Activated T-cell treated with anti-CD3 and anti-CD28 coated beads, Interleukin-2, amount 50 U/mL, for 48 hours (primary cell): ENCODE measurements around the gene MMP2.

Source experiments
- DNase-seq, 2 experiments: peaks; one replicate each; pipeline ENCODE4 v3.0.0-alpha.2; 2020

Gene MMP2

GRCh38 chr16:55521792-55522191 is 42.8 kb downstream of the MMP2 start:
- no peak for DNase-seq

DNA sequence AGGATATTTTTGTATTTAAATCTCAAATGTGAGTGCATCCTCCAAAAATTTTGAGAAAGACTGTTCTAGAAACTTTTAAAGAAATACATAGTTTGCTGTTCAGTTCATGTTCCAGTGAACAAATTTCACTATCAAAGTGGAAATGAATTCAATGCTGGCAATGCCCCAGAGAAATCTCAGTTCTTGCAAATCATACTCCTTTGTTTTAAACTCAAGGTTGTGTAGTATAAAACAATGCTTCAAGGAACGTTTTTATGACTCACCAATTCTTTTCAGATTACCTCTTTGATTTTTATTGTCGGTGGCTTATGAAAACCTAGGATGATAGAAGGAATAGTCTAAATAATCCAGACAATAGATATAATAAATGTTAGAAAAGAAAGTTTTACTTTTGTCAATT is 47.4 kb downstream of the MMP2 start:
- no peak for DNase-seq

GRCh38 chr16:55527885-55528284 is 48.9 kb downstream of the MMP2 start:
- no peak for DNase-seq

- DNase-seq: no peak
Measured at GRCh38 chr16:55529018-55529417, 50.0 kb downstream of the MMP2 start.

DNA sequence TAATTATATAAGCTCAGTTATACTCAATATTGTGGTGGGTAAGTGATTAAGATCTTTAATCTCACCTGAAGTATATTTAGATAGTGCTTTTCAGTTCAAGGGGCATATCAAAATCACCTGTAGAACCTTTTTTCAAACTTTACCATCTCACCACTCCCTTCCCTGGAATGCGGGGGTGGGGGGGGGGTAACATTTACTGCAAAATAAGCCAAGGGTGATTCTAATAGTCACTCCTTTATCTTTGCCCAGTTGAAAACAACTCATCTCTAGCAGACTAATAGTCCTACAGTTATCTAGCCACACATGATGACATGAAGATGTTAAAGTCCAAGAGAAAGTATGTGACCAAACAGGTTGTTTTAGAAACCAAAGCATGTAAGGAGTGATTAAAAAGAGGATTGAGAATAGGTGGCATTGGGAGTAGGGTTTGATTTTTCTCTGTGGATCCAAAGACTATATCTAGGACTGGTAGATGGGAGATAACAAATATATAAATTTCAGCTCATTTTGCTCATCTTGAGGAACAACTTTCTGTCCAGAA is 51.4 kb downstream of the MMP2 start:
- DNase-seq: no peak

GRCh38 chr16:55532227-55532626 is 53.2 kb downstream of the MMP2 start:
- DNase-seq: no peak

DNA sequence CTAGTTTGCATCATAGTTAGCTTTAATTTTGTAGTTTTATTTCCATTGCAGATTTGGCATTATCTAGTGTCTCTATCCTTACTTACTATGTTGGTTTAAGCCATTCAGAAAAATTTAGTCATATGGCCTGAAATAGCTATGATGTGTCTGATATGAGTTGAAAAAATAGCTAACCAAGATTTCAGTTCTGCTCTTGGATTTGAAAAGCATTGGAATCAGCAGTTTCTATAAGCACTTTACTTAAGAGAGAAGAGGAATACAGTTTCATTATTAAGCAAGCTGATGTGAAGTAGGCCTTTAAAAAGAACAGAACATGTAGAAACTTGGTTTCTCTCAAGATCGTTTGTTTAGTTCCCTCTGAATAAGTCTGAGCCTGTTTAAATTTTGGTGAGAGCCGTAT is 55.8 kb downstream of the MMP2 start:
- no peak for DNase-seq

DNA sequence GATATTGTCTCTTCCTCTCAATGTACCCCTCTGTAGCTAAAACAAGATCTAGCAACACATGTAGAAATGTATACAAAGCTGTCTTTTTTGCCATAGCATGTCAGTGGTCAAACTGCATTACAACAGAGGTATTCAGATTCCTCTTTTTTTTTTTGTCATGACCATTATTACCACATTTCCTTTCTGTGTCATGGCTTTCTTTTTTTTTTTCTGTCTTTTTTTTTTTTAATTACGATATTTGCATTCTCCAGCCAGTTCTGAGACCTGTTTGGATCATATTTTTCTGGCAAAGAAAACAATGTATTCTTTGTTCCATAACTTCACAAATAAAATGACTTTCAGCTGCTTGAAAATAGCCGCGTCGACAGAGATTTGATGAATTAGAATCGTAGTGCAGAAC is 60.1 kb downstream of the MMP2 start:
- no peak for DNase-seq

DNA sequence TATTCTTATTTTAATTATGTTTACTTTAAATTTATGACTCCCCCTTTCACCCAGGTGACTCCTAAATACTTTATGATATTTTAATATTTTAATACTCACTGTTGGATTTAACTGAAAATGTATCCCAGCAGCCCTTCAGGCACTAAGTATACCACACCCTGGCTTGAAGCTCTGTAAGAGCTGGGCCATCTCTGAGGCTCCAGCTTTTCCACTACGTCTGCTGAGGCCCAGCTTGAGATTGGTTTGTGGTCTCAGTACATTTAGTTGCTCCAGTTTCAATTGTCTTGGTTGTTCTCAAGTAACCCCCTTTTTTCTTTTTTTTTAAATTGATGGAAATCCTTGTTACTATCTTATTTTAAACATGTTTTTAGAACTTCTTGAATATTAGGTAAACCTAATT is 60.5 kb downstream of the MMP2 start:
- DNase-seq: no peak

DNA sequence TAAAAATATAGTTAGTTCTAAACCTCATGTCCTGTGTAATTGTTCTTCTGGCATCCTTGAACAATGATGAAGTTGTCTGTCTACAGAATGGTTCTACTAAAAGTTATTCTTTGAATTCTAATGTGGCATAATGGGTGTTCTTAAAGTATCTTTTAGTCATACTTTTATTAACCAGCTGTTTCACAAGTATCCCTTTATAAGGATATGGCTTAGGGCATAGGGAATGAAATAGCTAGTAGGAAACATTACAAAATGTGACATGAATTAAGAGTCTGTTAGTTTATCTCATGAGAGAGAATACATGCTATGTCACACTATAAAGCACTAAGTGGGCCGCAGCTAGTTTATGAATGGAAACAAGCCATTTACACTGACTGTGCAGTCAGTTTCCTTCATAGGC is 61.2 kb downstream of the MMP2 start:
- no peak for DNase-seq

GRCh38 chr16:55542459-55543082 is 63.6 kb downstream of the MMP2 start:
- DNase-seq: no peak

GRCh38 chr16:55543472-55543871 is 64.5 kb downstream of the MMP2 start:
- DNase-seq: no peak

- DNase-seq: no peak
Measured at GRCh38 chr16:55552621-55553020, 73.6 kb downstream of the MMP2 start.

DNA sequence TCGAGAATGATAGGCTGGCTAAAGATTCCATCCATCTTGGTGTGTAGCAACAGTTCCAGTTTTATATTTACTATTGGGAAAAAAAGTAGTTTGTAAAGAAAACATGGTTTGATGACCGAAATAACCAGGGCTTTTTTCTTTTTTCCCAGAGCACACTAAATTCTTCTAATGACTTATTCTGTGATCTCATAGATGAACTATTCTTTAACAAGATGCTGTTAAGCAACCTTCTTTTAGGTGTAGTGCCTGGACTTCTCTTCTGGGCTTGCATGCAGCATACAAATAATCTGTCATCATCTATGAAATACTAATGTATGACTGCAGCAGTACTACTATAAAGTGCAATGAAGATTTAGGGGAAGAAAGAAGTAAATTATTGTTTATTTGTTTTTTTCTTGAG is 76.4 kb downstream of the MMP2 start:
- no peak for DNase-seq
